Measurements from ENCODE around the gene SLC40A1. TPM values are rescaled to one million over a fixed set of nuclear protein-coding genes. Genes with fewer than 3 reads are reported as not detected.

Gene SLC40A1
- polyA plus RNA-seq, 1 donor = 34.6 TPM

- DNase-seq (ENCODE audit: low read depth) = no peak
Observed at GRCh38 chr2:189541591-189541990, 39.0 kb downstream of the SLC40A1 start.

GRCh38 chr2:189540551-189540950, 40.0 kb downstream of the SLC40A1 start:
- DNase-seq (ENCODE audit: low read depth) = no peak

GRCh38 chr2:189538402-189538801, 42.2 kb downstream of the SLC40A1 start:
- DNase-seq (ENCODE audit: low read depth) = no peak

GRCh38 chr2:189536830-189537229, 43.8 kb downstream of the SLC40A1 start:
- DNase-seq (ENCODE audit: low read depth) = no peak

GRCh38 chr2:189534854-189535832, 45.4 kb downstream of the SLC40A1 start:
- DNase-seq (ENCODE audit: low read depth) = no peak

- DNase-seq (ENCODE audit: low read depth) = no peak
Observed at GRCh38 chr2:189533288-189534035, 47.1 kb downstream of the SLC40A1 start.

GRCh38 chr2:189530965-189531637, 49.5 kb downstream of the SLC40A1 start:
- DNase-seq (ENCODE audit: low read depth) = no peak

GRCh38 chr2:189528617-189529016, 52.0 kb downstream of the SLC40A1 start:
- no peak for DNase-seq (ENCODE audit: low read depth)

GRCh38 chr2:189527812-189528592, 52.6 kb downstream of the SLC40A1 start:
- no peak for DNase-seq (ENCODE audit: low read depth)

GRCh38 chr2:189527041-189527750, 53.4 kb downstream of the SLC40A1 start:
- DNase-seq (ENCODE audit: low read depth) = no peak

- DNase-seq (ENCODE audit: low read depth) = no peak
Observed at GRCh38 chr2:189526241-189526640, 54.3 kb downstream of the SLC40A1 start.

GRCh38 chr2:189524746-189525145, 55.8 kb downstream of the SLC40A1 start:
- no peak for DNase-seq (ENCODE audit: low read depth)

GRCh38 chr2:189522435-189523151, 58.0 kb downstream of the SLC40A1 start:
- no peak for DNase-seq (ENCODE audit: low read depth)

GRCh38 chr2:189521699-189522434, 58.7 kb downstream of the SLC40A1 start:
- no peak for DNase-seq (ENCODE audit: low read depth)

GRCh38 chr2:189519631-189520387, 60.8 kb downstream of the SLC40A1 start:
- DNase-seq (ENCODE audit: low read depth) = no peak

- DNase-seq (ENCODE audit: low read depth) = no peak
Observed at GRCh38 chr2:189517847-189518535, 62.6 kb downstream of the SLC40A1 start.

- no peak for DNase-seq (ENCODE audit: low read depth)
Observed at GRCh38 chr2:189516546-189516945, 64.0 kb downstream of the SLC40A1 start.

GRCh38 chr2:189515264-189515663, 65.3 kb downstream of the SLC40A1 start:
- DNase-seq (ENCODE audit: low read depth) = no peak
